HepG2 (cell line): ENCODE results near the gene HDAC3. TPM values are rescaled to one million over a fixed set of nuclear protein-coding genes. Genes with fewer than 3 reads are reported as not detected.

ENCODE experiments used
- CEBPG ChIP-seq: IDR thresholded peaks from 2 replicates; pipeline ENCODE4 v1.6.1; 2016
- CENPX ChIP-seq: sonication (generic); formaldehyde crosslinking; IDR thresholded peaks from 2 replicates; pipeline ENCODE4 v1.9.0; 2021; ENCODE audit warnings: mild to moderate bottlenecking, missing genetic modification reagents, moderate library complexity
- CREM ChIP-seq, 2 experiments: sonication (generic) in 1 of 2; formaldehyde crosslinking in 1 of 2; IDR thresholded peaks; 2 replicates each; pipeline versions ENCODE4 v1.4.0 to v1.6.1; 2016 to 2020; ENCODE audit warnings: antibody characterized with exemption in 1 of 2, mild to moderate bottlenecking in 1 of 2, missing genetic modification reagents in 1 of 2
- ELF1 ChIP-seq: sonication (generic); formaldehyde crosslinking; IDR thresholded peaks from 2 replicates; pipeline ENCODE4 v1.4.0; 2020; ENCODE audit warnings: missing genetic modification reagents
- ETV6 ChIP-seq: sonication (generic); formaldehyde crosslinking; conservative IDR thresholded peaks from 2 replicates; pipeline ENCODE4 v1.4.0; 2020; ENCODE audit warnings: missing genetic modification reagents
- FOSL1 ChIP-seq: sonication (generic); formaldehyde crosslinking; IDR thresholded peaks from 2 replicates; pipeline ENCODE4 v1.9.0; 2021; ENCODE audit warnings: missing genetic modification reagents, borderline replicate concordance
- FOXK1 ChIP-seq: sonication (generic); formaldehyde crosslinking; IDR thresholded peaks from 2 replicates; pipeline ENCODE4 v1.4.0; 2020; ENCODE audit warnings: low read depth, missing genetic modification reagents, borderline replicate concordance
- GMEB1 ChIP-seq: sonication (generic); formaldehyde crosslinking; IDR thresholded peaks from 2 replicates; pipeline ENCODE4 v1.5.1; 2020; ENCODE audit warnings: missing genetic modification reagents, mild to moderate bottlenecking, borderline replicate concordance
- ISL2 ChIP-seq: sonication (generic); formaldehyde crosslinking; IDR thresholded peaks from 2 replicates; pipeline ENCODE4 v1.5.0; 2020; ENCODE audit warnings: missing genetic modification reagents
- JUND ChIP-seq: sonication (generic); formaldehyde crosslinking; IDR thresholded peaks from 2 replicates; pipeline ENCODE4 v1.8.0; 2022; ENCODE audit warnings: mild to moderate bottlenecking, missing genetic modification reagents
- KLF13 ChIP-seq: sonication (generic); formaldehyde crosslinking; IDR thresholded peaks from 2 replicates; pipeline ENCODE4 v1.4.0; 2020; ENCODE audit warnings: mild to moderate bottlenecking, missing genetic modification reagents
- KLF15 ChIP-seq: sonication (generic); formaldehyde crosslinking; IDR thresholded peaks from 2 replicates; pipeline ENCODE4 v1.8.1; 2023; ENCODE audit warnings: borderline replicate concordance, mild to moderate bottlenecking, inconsistent platforms, missing genetic modification reagents, mixed read lengths
- MAFG ChIP-seq: sonication (generic); formaldehyde crosslinking; IDR thresholded peaks from 2 replicates; pipeline ENCODE4 v1.5.1; 2020; ENCODE audit warnings: mild to moderate bottlenecking, missing genetic modification reagents
- NCOA1 ChIP-seq: sonication (generic); formaldehyde crosslinking; IDR thresholded peaks from 2 replicates; pipeline ENCODE4 v1.9.0; 2021; ENCODE audit warnings: missing genetic modification reagents
- SMC3 ChIP-seq: IDR thresholded peaks from 2 replicates; pipeline ENCODE4 v1.6.1; 2011; ENCODE audit warnings: low read length, improper control_type of control experiment
- SYNCRIP ChIP-seq: fragments of 200-400 bp; formaldehyde crosslinking; IDR thresholded peaks from 2 replicates; pipeline ENCODE4 v1.6.1; 2018; ENCODE audit warnings: mild to moderate bottlenecking, low read depth, low read length; ENCODE audit not compliant: insufficient read depth
- TBX2 ChIP-seq: sonication (generic); formaldehyde crosslinking; IDR thresholded peaks from 2 replicates; pipeline ENCODE4 v1.5.0; 2020; ENCODE audit warnings: missing genetic modification reagents, mild to moderate bottlenecking, borderline replicate concordance
- TRAFD1 ChIP-seq: sonication (generic); formaldehyde crosslinking; IDR thresholded peaks from 2 replicates; pipeline ENCODE4 v1.5.1; 2020; ENCODE audit warnings: missing genetic modification reagents, mild to moderate bottlenecking, borderline replicate concordance
- ZBTB3 ChIP-seq: sonication (generic); formaldehyde crosslinking; IDR thresholded peaks from 2 replicates; pipeline ENCODE4 v1.4.0; 2020; ENCODE audit warnings: low read depth, mild to moderate bottlenecking, moderate library complexity, missing genetic modification reagents, borderline replicate concordance
- ZFP62 ChIP-seq: sonication (generic); formaldehyde crosslinking; IDR thresholded peaks from 2 replicates; pipeline ENCODE4 v1.4.0; 2020; ENCODE audit warnings: missing genetic modification reagents
- ZKSCAN5 ChIP-seq: sonication (generic); formaldehyde crosslinking; IDR thresholded peaks from 2 replicates; pipeline ENCODE4 v1.5.1; 2020; ENCODE audit warnings: mild to moderate bottlenecking, missing genetic modification reagents
- ZMYM3 ChIP-seq: sonication (generic); formaldehyde crosslinking; IDR thresholded peaks from 2 replicates; pipeline ENCODE4 v1.5.1; 2020; ENCODE audit warnings: mild to moderate bottlenecking, missing genetic modification reagents
- ZNF501 ChIP-seq: sonication (generic); formaldehyde crosslinking; IDR thresholded peaks from 2 replicates; pipeline ENCODE4 v1.5.1; 2020; ENCODE audit warnings: mild to moderate bottlenecking, moderate library complexity, missing genetic modification reagents
- ZNF552 ChIP-seq: sonication (generic); formaldehyde crosslinking; IDR thresholded peaks from 2 replicates; pipeline ENCODE4 v1.9.0; 2022; ENCODE audit warnings: missing genetic modification reagents, mild to moderate bottlenecking, borderline replicate concordance
- ZNF724P ChIP-seq: sonication (generic); formaldehyde crosslinking; IDR thresholded peaks from 2 replicates; pipeline ENCODE4 v1.8.0; 2022; ENCODE audit warnings: missing genetic modification reagents, borderline replicate concordance
- ZNF839 ChIP-seq: sonication (generic); formaldehyde crosslinking; IDR thresholded peaks from 2 replicates; pipeline ENCODE4 v1.4.0; 2020; ENCODE audit warnings: missing genetic modification reagents, mild to moderate bottlenecking, borderline replicate concordance
- ZNF850 ChIP-seq: sonication (generic); formaldehyde crosslinking; conservative IDR thresholded peaks from 2 replicates; pipeline ENCODE4 v1.9.0; 2021; ENCODE audit warnings: mild to moderate bottlenecking, missing genetic modification reagents
- polyA plus RNA-seq, 8 experiments: library from polyadenylated mRNA; depleted of rRNA in 3 of 8; stranded (reverse) in 7 of 8; unstranded in 1 of 8; fragments of >200 nt; fragmentation: Illumina TruSeq in 4 of 8; extraction: Trizol in 4 of 8; gene quantifications; 2 replicates each; pipeline versions ENCODE4 v1.2.1 to v1.2.3, GENCODE V29; 2011 to 2016; ENCODE audit warnings: low read depth in 4 of 8, missing spikeins in 1 of 8, mixed read lengths in 1 of 8; ENCODE audit not compliant: insufficient read depth in 1 of 8
- total RNA-seq, 5 experiments: library from RNA; depleted of rRNA; stranded (reverse); fragments of >200 nt; fragmentation: Illumina TruSeq; extraction: Trizol; gene quantifications; 2 replicates each; pipeline ENCODE4 v1.2.3, GENCODE V29; 2016; ENCODE audit warnings: low read depth in 1 of 5

The HDAC3 gene
- total and polyA plus RNA-seq, 2 of the 13 experiments (the other 11 are each of a cell fraction or from before 2014, with no cell fraction given): 84.0 to 94.1 TPM

- TF ChIP-seq TRAFD1 (no peak), CEBPG (no peak), MAFG (no peak), FOXK1 (CRISPR knock-in tag) (no peak), ZNF850 (CRISPR knock-in tag) (no peak), GMEB1 (CRISPR knock-in tag) (peak; percentile 51; the same call in 1 of the 2 replicates), SYNCRIP (no peak), KLF13 (CRISPR knock-in tag) (no peak), ZNF552 (CRISPR knock-in tag) (no peak), ZNF724P (CRISPR knock-in tag) (no peak), ZNF501 (CRISPR knock-in tag) (peak; percentile 79), ZMYM3 (no peak), ZBTB3 (CRISPR knock-in tag) (no peak), JUND (no peak), ETV6 (no peak), TBX2 (CRISPR knock-in tag) (peak; percentile 54; the same call in 1 of the 2 replicates), ISL2 (CRISPR knock-in tag) (no peak), FOSL1 (CRISPR knock-in tag) (no peak), ZNF839 (0 out of 2 replicates have a peak, but pooled peaks have one; percentile 21), ZFP62 (CRISPR knock-in tag) (no peak), ELF1 (CRISPR knock-in tag) (peak; percentile 77), CENPX (CRISPR knock-in tag) (no peak), KLF15 (CRISPR knock-in tag) (no peak), CREM (IDR thresholded peaks at IDR 0.05) (no peak), CREM (CRISPR knock-in tag; IDR thresholded peaks at IDR 0.05) (no peak), ZKSCAN5 (CRISPR knock-in tag) (no peak), NCOA1 (CRISPR knock-in tag) (no peak), SMC3 (no peak)
Observed at GRCh38 chr5:141650851-141651727, 14.4 kb upstream of the HDAC3 start, which contains the start of gene FCHSD1 (continued).
